Epithelial cell of prostate (primary cell): ENCODE results near the gene STK24.

ENCODE experiments used
- DNase-seq: peaks from one replicate; pipeline ENCODE4 v3.0.0-alpha.2; 2011; ENCODE audit warnings: low read depth, low spot score
- H3K27ac ChIP-seq: fragments of 450-650 bp; 2 replicates; pipeline ENCODE4 v1.5.1; 2017; ENCODE audit warnings: mild to moderate bottlenecking

Gene STK24

GRCh38 chr13:98397861-98398260, 179.0 kb downstream of the STK24 start:
- no peak for DNase-seq

GRCh38 chr13:98397221-98397620, 179.7 kb downstream of the STK24 start:
- no peak for DNase-seq
- no peak overlapping the region for H3K27ac ChIP-seq

More at GRCh38 chr13:98397861-98398260, 179.0 kb downstream of the STK24 start:
- no peak overlapping the region for H3K27ac ChIP-seq

- DNase-seq: no peak
- no peak overlapping the region for H3K27ac ChIP-seq
Measured at GRCh38 chr13:98396071-98396710, 180.7 kb downstream of the STK24 start.
